Measurements from ENCODE around the gene KIF21A.

GRCh38 chr12:39269492-39269891 lies 173.4 kb downstream of the KIF21A start:
- TF ChIP-seq, protein P1, sequence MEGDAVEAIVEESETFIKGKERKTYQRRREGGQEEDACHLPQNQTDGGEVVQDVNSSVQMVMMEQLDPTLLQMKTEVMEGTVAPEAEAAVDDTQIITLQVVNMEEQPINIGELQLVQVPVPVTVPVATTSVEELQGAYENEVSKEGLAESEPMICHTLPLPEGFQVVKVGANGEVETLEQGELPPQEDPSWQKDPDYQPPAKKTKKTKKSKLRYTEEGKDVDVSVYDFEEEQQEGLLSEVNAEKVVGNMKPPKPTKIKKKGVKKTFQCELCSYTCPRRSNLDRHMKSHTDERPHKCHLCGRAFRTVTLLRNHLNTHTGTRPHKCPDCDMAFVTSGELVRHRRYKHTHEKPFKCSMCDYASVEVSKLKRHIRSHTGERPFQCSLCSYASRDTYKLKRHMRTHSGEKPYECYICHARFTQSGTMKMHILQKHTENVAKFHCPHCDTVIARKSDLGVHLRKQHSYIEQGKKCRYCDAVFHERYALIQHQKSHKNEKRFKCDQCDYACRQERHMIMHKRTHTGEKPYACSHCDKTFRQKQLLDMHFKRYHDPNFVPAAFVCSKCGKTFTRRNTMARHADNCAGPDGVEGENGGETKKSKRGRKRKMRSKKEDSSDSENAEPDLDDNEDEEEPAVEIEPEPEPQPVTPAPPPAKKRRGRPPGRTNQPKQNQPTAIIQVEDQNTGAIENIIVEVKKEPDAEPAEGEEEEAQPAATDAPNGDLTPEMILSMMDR (IDR thresholded peaks at IDR 0.05), result no peak
- TF ChIP-seq POLR2A (IDR thresholded peaks at IDR 0.05) (no peak), EP300 (IDR thresholded peaks at IDR 0.05) (no peak), POLR2AphosphoS5 (IDR thresholded peaks at IDR 0.05) (no peak)
